ENCODE data around the gene TUT4.

DNA sequence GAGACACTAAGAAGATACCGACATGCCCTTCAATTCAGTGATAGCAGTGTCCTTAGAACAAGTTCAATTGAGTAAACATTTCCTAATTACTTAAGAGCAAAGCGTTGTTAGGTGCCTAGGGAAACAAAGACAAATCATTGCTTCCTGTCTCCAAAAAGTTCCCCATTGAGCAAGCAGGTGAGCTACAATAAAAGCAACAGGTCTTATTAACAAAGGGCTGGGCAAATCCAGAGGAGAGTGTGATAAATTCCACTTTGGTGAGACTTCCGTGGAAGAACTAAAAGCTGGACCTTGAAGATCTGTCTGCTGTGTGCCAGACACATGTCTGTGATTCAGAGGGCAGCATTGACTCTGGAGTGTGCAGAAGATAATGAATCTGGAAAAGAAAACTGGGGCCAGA, 1.9 kb upstream of the TUT4 start:
- TF ChIP-seq POLR2A (IDR thresholded peaks at IDR 0.05): no peak
- TF ChIP-seq, protein P1, sequence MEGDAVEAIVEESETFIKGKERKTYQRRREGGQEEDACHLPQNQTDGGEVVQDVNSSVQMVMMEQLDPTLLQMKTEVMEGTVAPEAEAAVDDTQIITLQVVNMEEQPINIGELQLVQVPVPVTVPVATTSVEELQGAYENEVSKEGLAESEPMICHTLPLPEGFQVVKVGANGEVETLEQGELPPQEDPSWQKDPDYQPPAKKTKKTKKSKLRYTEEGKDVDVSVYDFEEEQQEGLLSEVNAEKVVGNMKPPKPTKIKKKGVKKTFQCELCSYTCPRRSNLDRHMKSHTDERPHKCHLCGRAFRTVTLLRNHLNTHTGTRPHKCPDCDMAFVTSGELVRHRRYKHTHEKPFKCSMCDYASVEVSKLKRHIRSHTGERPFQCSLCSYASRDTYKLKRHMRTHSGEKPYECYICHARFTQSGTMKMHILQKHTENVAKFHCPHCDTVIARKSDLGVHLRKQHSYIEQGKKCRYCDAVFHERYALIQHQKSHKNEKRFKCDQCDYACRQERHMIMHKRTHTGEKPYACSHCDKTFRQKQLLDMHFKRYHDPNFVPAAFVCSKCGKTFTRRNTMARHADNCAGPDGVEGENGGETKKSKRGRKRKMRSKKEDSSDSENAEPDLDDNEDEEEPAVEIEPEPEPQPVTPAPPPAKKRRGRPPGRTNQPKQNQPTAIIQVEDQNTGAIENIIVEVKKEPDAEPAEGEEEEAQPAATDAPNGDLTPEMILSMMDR (IDR thresholded peaks at IDR 0.05): no peak

All from Peyer's patch (tissue), 4 donors.